HG03095 (cell line): ENCODE results near the gene GBP7.
"Not testable (repeated sequence)": the region's sequence is repeated elsewhere in the genome, so short reads cannot be mapped to it uniquely, and the experiment has no call there.

Experiments
- ATAC-seq: cut with Tn5 transposase; IDR thresholded peaks from one replicate; pipeline ENCODE4 v1.9.1; 2021; ENCODE audit warnings: moderate library complexity; ENCODE audit not compliant: unreplicated experiment

The GBP7 gene

DNA sequence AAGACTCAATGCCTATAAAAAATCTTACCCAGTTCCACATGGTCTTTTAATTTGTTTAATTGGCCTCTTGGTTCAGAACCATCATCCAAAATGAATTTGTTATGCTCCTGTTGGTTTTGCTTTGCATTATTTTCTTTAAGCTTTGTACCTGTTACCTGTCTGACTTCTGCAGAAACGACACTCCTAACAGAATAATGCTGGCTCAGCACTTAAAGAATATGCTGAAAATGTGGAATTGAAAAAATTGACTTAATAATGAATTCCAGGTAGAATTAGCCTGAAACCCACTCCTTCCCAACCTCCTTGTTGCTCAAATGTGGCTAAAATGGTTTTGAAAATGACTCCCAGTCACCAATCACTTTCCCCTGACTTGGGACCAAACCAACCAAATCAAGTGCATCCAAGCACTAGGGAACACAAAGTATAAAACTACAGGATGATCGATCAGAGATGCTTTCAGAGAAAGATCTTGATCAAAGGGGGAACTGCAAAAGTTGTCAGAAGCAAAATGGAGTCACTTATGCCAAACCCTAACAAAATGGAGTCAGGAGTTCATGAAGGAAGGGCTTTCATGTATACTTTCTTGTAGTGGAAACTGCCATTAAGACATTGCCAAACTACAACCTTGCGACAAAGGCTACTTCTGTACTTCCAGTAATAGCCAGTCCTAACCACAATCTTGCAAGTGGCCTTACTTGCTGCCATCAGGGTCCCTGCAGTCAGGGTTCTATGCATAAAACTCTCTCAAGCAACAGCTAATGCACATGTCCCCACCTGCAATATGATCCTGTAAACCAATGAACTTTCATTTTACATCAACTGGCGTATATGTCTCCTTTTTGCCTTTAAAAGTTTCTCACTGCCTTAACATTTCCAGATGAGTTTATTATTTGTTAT is 5.4 kb downstream of the GBP7 start:
- ATAC-seq, result no peak

GRCh38 chr1:89169166-89169565 is 6.6 kb downstream of the GBP7 start:
- ATAC-seq, result no peak

GRCh38 chr1:89167590-89168230 is 8.1 kb downstream of the GBP7 start:
- no peak for ATAC-seq

GRCh38 chr1:89166705-89167104 is 9.1 kb downstream of the GBP7 start:
- no peak for ATAC-seq

DNA sequence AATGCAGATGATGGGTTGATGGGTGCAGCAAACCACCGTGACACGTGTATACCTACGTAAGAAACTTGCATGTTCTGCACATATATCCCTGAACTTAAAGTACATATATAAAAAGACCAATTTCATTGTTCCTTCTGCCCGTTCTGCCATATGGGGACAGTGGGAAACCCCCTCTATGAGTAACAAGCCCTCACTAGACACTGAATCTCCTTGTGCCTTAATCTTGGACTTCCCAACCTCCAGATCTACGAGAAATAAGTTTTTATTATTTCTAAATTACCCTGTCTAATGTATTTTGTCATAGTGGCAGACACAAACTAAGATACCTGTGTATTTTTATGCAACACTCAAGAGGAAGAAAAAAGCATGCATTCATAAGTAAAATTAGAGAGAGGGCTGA is 10.0 kb downstream of the GBP7 start:
- ATAC-seq, result no peak

DNA sequence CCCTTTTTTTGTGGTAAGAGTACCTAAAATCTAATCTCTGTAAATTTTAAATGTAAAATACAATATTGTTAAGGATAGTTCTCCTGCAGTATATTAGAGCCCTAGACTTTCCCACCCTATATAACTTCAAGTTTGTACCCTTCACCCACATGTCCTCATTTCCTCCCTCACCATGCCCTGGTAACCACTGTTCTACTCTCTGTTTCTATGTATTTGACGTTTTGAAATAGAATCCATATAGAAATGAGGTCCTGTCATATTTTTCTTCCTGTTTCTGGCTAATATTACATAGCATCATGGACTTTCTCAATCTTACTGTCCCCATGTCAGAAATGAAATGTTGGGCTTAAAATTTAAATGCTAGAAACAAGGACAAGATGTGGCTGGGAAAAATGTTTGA is 24.8 kb downstream of the GBP7 start:
- ATAC-seq, result no peak

GRCh38 chr1:89149976-89150375 is 25.8 kb downstream of the GBP7 start:
- ATAC-seq, result no peak

- no peak for ATAC-seq
Observed at GRCh38 chr1:89149229-89149628, 26.6 kb downstream of the GBP7 start.

DNA sequence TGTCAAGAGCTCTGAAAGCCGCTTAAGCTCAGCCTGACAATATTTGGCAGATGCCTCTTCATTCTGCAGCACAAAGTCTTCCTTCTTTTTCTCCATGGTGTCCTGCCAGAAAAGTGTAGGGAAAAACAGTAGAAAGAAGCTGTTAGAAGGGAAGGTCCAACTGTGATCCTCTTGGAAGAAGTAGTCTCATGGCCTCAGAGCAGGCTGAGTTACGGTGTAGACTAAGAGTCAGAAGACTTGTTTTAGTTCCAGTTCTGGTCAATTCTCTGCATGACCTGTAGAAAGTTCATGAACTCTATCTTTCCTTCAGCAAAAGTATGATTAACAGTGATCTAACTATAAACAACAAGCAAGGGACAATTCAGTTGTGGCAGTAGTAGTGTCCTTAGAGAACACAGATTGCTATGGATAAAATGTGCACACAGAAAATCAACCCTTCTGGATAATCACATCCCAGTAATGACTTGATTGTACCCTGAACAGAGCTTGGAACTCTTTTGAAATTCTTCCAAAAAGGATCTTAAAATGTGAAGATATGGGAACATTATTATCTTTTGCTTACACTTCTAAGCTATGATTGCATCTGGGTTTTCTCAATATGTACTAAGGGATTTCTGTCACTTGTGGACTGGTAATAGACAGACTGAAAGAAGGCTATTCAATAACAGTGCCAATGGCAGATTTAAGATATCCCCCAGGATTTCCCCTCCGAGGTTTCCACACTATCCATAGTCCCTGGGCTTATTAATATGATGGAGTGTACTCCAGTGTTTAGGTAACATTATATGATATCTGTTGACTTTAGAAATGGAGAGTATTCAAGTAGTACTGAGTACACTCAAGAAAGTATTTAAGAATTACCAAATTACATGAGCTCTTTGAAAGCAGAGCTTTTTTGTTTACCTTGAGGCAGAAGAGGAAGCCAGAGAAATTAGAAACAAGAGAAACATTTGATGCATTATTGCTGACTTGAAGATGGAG is 27.8 kb downstream of the GBP7 start:
- ATAC-seq, result no peak

GRCh38 chr1:89146721-89147120 is 29.1 kb downstream of the GBP7 start:
- no peak for ATAC-seq

DNA sequence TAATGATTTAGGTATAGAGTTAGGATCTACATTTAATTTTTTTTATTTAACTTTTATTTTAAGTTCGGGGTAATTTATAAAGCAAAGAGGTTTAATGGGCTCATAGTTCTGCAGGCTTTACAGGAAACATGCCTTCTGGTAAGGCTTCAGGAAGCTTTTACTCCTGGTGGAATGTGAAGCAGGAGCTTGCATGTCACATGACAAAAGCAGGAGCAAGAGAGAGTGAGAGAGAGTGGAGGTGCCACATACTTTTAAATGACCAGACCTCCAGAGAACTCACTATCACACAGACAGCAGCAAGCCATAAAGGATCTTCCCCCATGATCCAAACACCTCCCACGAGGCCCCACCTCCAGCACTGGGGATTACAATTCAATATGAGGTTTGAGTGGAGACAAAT is 32.3 kb downstream of the GBP7 start:
- ATAC-seq, result no peak

DNA sequence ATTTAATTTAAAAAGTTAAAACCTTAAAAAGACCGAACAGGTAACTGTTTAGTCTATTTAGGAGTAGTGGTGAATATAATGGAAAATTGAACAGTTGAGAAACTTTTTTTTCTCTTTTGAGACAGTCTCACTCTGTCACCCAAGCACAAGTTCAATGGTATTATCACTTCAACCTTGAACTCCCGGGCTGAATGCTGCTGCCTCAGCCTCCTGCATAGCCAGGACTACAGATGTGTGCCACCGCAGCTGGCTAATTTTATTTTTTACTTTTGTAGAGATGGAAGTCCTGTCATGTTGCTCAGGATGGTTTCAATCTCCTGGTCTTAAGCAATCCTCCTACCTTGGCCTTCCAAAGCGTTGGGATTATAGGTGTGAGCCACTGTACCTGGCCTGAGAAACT is 33.6 kb downstream of the GBP7 start:
- no peak for ATAC-seq

DNA sequence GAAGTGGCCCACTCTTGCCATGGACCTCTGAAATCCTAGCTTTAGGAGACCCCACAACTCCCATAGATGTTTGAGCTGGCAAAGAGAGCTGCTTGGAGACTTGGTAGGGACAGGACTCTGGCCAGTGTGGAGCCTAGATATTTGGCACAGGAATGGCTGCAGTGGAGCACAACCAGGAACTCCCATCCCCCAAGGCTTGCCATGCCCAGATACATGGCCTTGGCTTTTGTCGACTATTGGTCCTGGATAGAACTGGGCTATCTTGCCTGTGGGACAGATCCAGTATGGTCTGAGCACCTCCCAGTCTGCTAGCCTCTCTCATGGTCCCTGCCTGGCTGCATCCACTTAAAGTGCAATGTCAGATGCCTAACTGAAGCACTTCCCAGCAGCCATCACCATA is 42.1 kb downstream of the GBP7 start:
- no peak for ATAC-seq

DNA sequence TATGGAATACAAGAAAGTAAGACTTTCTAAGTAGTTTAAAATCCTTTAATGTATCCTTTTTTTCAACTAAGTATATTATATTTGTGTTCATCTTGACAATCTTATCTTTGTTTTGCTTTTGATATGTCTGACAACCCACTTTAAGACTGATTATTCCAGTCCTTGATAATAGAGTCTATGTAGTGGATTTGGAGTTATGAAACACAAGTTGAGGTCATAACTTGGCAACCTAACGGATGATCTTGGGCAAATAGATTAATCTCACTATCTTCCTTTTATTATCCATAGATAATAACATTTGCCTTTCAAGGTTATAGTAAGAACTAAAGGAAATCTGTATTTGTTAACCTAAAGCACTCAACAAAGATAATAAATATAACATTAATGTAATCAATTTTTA is 45.1 kb downstream of the GBP7 start:
- ATAC-seq, result no peak

DNA sequence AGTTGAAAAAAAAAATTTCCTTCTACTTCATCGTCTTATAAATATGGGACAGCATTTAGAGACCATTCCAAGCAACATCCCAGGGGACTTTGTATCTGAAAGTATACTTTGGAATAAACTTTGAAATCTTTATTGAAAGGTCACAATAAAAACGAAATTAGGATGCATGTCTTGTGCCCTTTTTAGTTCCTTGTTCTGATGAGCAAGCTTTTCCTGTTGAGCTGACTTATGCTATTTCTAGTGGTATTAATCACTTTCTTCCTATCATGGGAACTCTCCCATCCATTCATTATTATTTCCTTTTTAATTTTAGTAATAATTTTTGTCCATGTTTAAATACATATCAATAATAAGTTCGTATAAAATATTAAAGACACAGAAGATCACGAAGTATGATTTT is 45.9 kb downstream of the GBP7 start:
- no peak for ATAC-seq

- ATAC-seq, result not testable (repeated sequence)
Observed at GRCh38 chr1:89128003-89128458, 47.8 kb downstream of the GBP7 start.

- not testable (repeated sequence) for ATAC-seq
Observed at GRCh38 chr1:89126602-89127565, 48.9 kb downstream of the GBP7 start.

GRCh38 chr1:89125913-89126580 is 49.8 kb downstream of the GBP7 start, which contains the start of gene GBP2:
Gene GBP2, minus strand, starts transcription at chr1:89126114. Its CDS starts 4,148 bp downstream, at chr1:89121966.
- ATAC-seq, result peak; percentile 83

GRCh38 chr1:89125240-89125912 is 50.4 kb downstream of the GBP7 start:
- peak; percentile 26 for ATAC-seq
